ENCODE results near the gene NABP2.
"Not testable (repeated sequence)": the region's sequence is repeated elsewhere in the genome, so short reads cannot be mapped to it uniquely, and the experiment has no call there.

NABP2 gene

GRCh38 chr12:56193025-56193578 lies 31.0 kb upstream of the NABP2 start:
- WGBS, 2 experiments, result 33 to 47% methylated on average over 1 of the region's 1 CpG
- no peak overlapping the region for H3K4me3 ChIP-seq (ENCODE audit: insufficient read depth, low read depth, low read length)
- no peak overlapping the region for H3K27ac ChIP-seq (ENCODE audit: insufficient read depth, low read depth, low read length, poor library complexity, severe bottlenecking)
- no peaks in the 10 kb centered on the region for H3K9me3 ChIP-seq (ENCODE audit: control insufficient read depth, low read length)
- H3K4me1 ChIP-seq (ENCODE audit: control insufficient read depth, insufficient read depth, low read length), result peaks cover under 1% of the 10 kb centered on the region
- no peaks in the 10 kb centered on the region for H3K36me3 ChIP-seq (ENCODE audit: control insufficient read depth, insufficient read depth, low read length)
- H3K27me3 ChIP-seq (ENCODE audit: control insufficient read depth, insufficient read depth, low read length, poor library complexity, severe bottlenecking), result no peaks in the 10 kb centered on the region

DNA sequence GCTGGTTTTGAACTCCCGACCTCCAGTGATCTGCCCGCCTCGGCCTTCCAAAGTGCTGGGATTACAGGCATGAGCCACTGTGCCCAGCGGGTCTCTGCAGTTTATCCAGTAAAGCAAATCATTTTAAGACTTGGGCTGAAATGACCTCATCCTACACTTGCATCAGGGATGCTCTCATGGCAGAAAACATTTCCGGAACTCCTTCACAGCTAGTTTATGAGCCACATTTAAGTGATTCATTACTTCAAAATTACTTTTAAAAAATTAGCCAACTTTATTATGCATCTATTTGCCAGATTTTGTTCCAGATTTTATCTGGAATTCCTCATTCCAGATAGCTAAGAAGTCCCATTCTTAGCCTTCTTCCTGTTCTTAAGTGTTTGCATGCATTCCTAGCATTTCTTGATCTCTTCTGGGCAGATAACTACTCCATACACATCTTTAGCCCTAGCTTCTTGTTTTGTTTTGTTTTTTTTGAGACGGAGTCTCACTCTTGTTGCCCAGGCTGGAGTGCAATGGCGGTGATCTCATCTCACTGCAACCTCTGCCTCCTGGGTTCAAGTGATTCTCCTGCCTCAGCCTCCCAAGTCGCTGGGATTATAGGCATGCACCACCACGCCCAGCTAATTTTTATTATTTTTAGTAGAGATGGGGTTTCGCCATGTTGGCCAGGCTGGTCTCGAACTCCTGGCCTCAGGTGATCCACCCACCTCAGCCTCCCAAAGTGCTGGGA lies 27.2 kb upstream of the NABP2 start:
- WGBS, 2 experiments, result 93 to 94% methylated on average over 11 of the region's 11 CpGs
- H3K27ac ChIP-seq (ENCODE audit: insufficient read depth, low read depth, low read length, poor library complexity, severe bottlenecking); H3K36me3 ChIP-seq (ENCODE audit: control insufficient read depth, insufficient read depth, low read length); H3K4me3 ChIP-seq (ENCODE audit: insufficient read depth, low read depth, low read length); H3K9me3 ChIP-seq (ENCODE audit: control insufficient read depth, low read length); H3K27me3 ChIP-seq (ENCODE audit: control insufficient read depth, insufficient read depth, low read length, poor library complexity, severe bottlenecking); H3K4me1 ChIP-seq (ENCODE audit: control insufficient read depth, insufficient read depth, low read length): not testable (repeated sequence)

GRCh38 chr12:56197921-56198635 lies 26.1 kb upstream of the NABP2 start:
- Histone ChIP-seq H3K4me1 (ENCODE audit: control insufficient read depth, insufficient read depth, low read length) (no peaks in the 10 kb centered on the region), H3K27me3 (ENCODE audit: control insufficient read depth, insufficient read depth, low read length, poor library complexity, severe bottlenecking) (no peaks in the 10 kb centered on the region), H3K27ac (ENCODE audit: insufficient read depth, low read depth, low read length, poor library complexity, severe bottlenecking) (no peak overlapping the region), H3K9me3 (ENCODE audit: control insufficient read depth, low read length) (no peaks in the 10 kb centered on the region), H3K36me3 (ENCODE audit: control insufficient read depth, insufficient read depth, low read length) (no peaks in the 10 kb centered on the region), H3K4me3 (ENCODE audit: insufficient read depth, low read depth, low read length) (no peak overlapping the region)
- WGBS, 2 experiments, result 94 to 95% methylated on average over 9 of the region's 9 CpGs

- Histone ChIP-seq H3K4me1 (ENCODE audit: control insufficient read depth, insufficient read depth, low read length) (no peaks in the 10 kb centered on the region), H3K9me3 (ENCODE audit: control insufficient read depth, low read length) (no peaks in the 10 kb centered on the region), H3K36me3 (ENCODE audit: control insufficient read depth, insufficient read depth, low read length) (no peaks in the 10 kb centered on the region), H3K27ac (ENCODE audit: insufficient read depth, low read depth, low read length, poor library complexity, severe bottlenecking) (no peak overlapping the region), H3K27me3 (ENCODE audit: control insufficient read depth, insufficient read depth, low read length, poor library complexity, severe bottlenecking) (no peaks in the 10 kb centered on the region), H3K4me3 (ENCODE audit: insufficient read depth, low read depth, low read length) (no peak overlapping the region)
- WGBS, 2 experiments, result 82 to 86% methylated on average over 1 of the region's 1 CpG
Measured at GRCh38 chr12:56198836-56199235, 25.3 kb upstream of the NABP2 start.

- H3K27me3 ChIP-seq (ENCODE audit: control insufficient read depth, insufficient read depth, low read length, poor library complexity, severe bottlenecking), result no peaks in the 10 kb centered on the region
- peaks cover 25% of the 10 kb centered on the region for H3K36me3 ChIP-seq (ENCODE audit: control insufficient read depth, insufficient read depth, low read length)
- no peak overlapping the region for H3K27ac ChIP-seq (ENCODE audit: insufficient read depth, low read depth, low read length, poor library complexity, severe bottlenecking)
- no peaks in the 10 kb centered on the region for H3K4me1 ChIP-seq (ENCODE audit: control insufficient read depth, insufficient read depth, low read length)
- no peaks in the 10 kb centered on the region for H3K9me3 ChIP-seq (ENCODE audit: control insufficient read depth, low read length)
- 79 to 89% methylated on average over 1 of the region's 1 CpG for WGBS, 2 experiments
- H3K4me3 ChIP-seq (ENCODE audit: insufficient read depth, low read depth, low read length), result no peak overlapping the region
Measured at GRCh38 chr12:56202366-56202765, 21.8 kb upstream of the NABP2 start.

GRCh38 chr12:56202838-56203237 lies 21.3 kb upstream of the NABP2 start:
- no peaks in the 10 kb centered on the region for H3K4me1 ChIP-seq (ENCODE audit: control insufficient read depth, insufficient read depth, low read length)
- H3K27me3 ChIP-seq (ENCODE audit: control insufficient read depth, insufficient read depth, low read length, poor library complexity, severe bottlenecking), result no peaks in the 10 kb centered on the region
- WGBS, 2 experiments, result 88 to 95% methylated on average over 1 to 2 of the region's 2 CpGs
- peaks cover 30% of the 10 kb centered on the region for H3K36me3 ChIP-seq (ENCODE audit: control insufficient read depth, insufficient read depth, low read length)
- no peaks in the 10 kb centered on the region for H3K9me3 ChIP-seq (ENCODE audit: control insufficient read depth, low read length)
- no peak overlapping the region for H3K27ac ChIP-seq (ENCODE audit: insufficient read depth, low read depth, low read length, poor library complexity, severe bottlenecking)
- H3K4me3 ChIP-seq (ENCODE audit: insufficient read depth, low read depth, low read length), result no peak overlapping the region

- Histone ChIP-seq H3K27ac (ENCODE audit: insufficient read depth, low read depth, low read length, poor library complexity, severe bottlenecking) (no peak overlapping the region), H3K9me3 (ENCODE audit: control insufficient read depth, low read length) (no peaks in the 10 kb centered on the region), H3K36me3 (ENCODE audit: control insufficient read depth, insufficient read depth, low read length) (peaks cover 41% of the 10 kb centered on the region), H3K4me3 (ENCODE audit: insufficient read depth, low read depth, low read length) (no peak overlapping the region), H3K4me1 (ENCODE audit: control insufficient read depth, insufficient read depth, low read length) (no peaks in the 10 kb centered on the region), H3K27me3 (ENCODE audit: control insufficient read depth, insufficient read depth, low read length, poor library complexity, severe bottlenecking) (no peaks in the 10 kb centered on the region)
Measured at GRCh38 chr12:56204275-56204674, 19.9 kb upstream of the NABP2 start.

GRCh38 chr12:56205445-56205844 lies 18.7 kb upstream of the NABP2 start:
- Histone ChIP-seq H3K9me3 (ENCODE audit: control insufficient read depth, low read length) (no peaks in the 10 kb centered on the region), H3K36me3 (ENCODE audit: control insufficient read depth, insufficient read depth, low read length) (peaks cover 51% of the 10 kb centered on the region), H3K4me1 (ENCODE audit: control insufficient read depth, insufficient read depth, low read length) (no peaks in the 10 kb centered on the region), H3K4me3 (ENCODE audit: insufficient read depth, low read depth, low read length) (no peak overlapping the region), H3K27ac (ENCODE audit: insufficient read depth, low read depth, low read length, poor library complexity, severe bottlenecking) (no peak overlapping the region), H3K27me3 (ENCODE audit: control insufficient read depth, insufficient read depth, low read length, poor library complexity, severe bottlenecking) (no peaks in the 10 kb centered on the region)

DNA sequence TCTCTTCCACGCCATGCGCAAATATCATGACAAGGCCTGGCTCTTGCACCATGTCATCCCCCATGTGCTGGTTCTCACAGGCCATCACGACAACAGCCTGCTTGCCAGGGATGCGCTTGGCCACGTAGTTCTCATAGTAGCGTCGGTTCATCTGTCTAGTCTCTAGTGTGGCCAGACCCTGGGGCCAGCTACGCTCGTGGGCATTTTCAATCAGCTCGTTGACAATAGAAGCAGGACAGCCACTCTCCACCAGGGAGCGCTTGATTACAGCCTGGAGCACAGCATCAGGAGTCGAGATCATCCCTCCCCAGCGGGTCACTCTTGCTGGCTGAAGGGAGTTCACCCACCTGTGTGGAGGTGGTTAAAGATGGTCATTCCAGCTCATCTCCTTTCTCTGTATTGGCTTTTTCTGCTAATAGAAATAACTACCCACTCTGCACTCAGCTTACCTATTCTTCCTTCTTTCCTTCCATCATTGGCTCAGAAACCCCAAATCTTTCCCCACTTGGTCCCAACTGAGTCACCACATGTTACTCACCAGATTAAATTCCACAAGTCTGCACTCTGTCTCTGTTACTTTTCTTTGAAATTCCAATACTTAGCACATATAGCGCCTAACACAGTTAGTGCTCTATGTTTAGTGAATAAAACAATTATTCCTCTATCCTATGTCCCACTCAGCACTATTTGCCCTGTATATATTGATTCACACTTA lies 17.5 kb upstream of the NABP2 start:
- Histone ChIP-seq H3K36me3 (ENCODE audit: control insufficient read depth, insufficient read depth, low read length) (peaks cover 55% of the 10 kb centered on the region), H3K4me1 (ENCODE audit: control insufficient read depth, insufficient read depth, low read length) (no peaks in the 10 kb centered on the region), H3K27me3 (ENCODE audit: control insufficient read depth, insufficient read depth, low read length, poor library complexity, severe bottlenecking) (no peaks in the 10 kb centered on the region), H3K9me3 (ENCODE audit: control insufficient read depth, low read length) (no peaks in the 10 kb centered on the region), H3K27ac (ENCODE audit: insufficient read depth, low read depth, low read length, poor library complexity, severe bottlenecking) (no peak overlapping the region), H3K4me3 (ENCODE audit: insufficient read depth, low read depth, low read length) (no peak overlapping the region)
- WGBS, 2 experiments, result 80 to 82% methylated on average over 14 of the region's 14 CpGs

DNA sequence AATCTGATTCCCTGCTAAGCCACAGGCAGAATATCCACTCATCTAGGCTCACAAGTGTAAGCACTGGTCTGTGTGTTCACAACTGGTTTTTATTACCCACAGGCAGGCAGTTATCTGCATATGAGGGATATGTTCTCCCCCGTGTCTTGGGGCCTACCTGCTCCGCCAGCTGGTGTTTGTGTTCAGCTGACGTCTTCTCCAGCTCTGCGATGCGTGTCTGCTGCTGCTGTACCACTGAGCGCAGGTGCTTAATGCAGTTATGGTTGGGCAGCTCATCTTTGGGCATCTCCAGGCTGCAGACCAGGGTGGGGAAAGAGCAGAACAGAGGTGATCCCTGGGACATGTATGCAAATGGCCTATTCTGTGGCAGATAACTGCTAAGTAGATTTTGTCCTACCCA lies 16.1 kb upstream of the NABP2 start:
- 96 to 98% methylated on average over 6 of the region's 6 CpGs for WGBS, 2 experiments
- H3K36me3 ChIP-seq (ENCODE audit: control insufficient read depth, insufficient read depth, low read length), result peaks cover 65% of the 10 kb centered on the region

More for the DNA sequence above, 16.1 kb upstream of the NABP2 start:
- Histone ChIP-seq H3K27ac (ENCODE audit: insufficient read depth, low read depth, low read length, poor library complexity, severe bottlenecking) (no peak overlapping the region), H3K4me1 (ENCODE audit: control insufficient read depth, insufficient read depth, low read length) (no peaks in the 10 kb centered on the region), H3K9me3 (ENCODE audit: control insufficient read depth, low read length) (no peaks in the 10 kb centered on the region), H3K27me3 (ENCODE audit: control insufficient read depth, insufficient read depth, low read length, poor library complexity, severe bottlenecking) (no peaks in the 10 kb centered on the region), H3K4me3 (ENCODE audit: insufficient read depth, low read depth, low read length) (no peak overlapping the region)
